ENCODE measurements around the gene CD22. TPM values are rescaled to one million over a fixed set of nuclear protein-coding genes. Genes with fewer than 3 reads are reported as not detected.

CD22 gene
- total and polyA plus RNA-seq, 2 donors (not counting 3 experiments of a cell fraction or from before 2014, with no cell fraction given) = not detected

DNA sequence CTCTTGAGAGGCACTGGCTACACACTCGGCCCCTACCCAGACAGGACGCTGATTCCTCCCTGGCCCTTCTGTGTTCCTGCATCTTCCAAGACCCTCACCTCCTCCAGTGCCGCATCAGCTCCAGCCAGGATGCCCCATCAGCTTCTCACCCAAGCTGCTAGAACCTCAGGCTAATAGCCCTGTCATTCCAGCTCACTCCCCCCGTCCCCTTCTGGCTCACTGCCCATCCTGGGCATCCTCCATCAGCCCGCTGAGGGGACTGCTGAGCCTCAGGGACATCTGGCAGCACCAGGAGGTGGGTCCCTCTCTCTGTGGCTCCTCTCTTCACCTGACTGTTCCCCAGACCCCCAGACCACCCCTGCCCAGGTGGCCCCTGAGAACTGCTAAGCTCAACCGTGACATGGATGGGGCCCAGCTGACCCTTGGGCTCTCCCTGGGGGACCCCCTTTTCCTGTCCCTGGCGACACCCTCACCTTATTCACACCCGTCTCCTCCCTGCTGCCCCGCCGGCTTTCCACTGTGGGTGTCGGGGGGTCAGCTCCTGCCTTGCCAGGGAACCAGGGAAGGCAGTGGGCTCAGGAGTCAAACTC is 34.1 kb downstream of the CD22 start:
- no peak overlapping the region for H2AFZ ChIP-seq (ENCODE audit: low read depth, low read length)
- dilution Hi-C loops (cut with MboI; ENCODE audit: extremely low pct_ligation_motif_present, low sequenced_read_pairs) = no loop called here
- no peaks in the 10 kb centered on the region for H4K20me1 ChIP-seq (replicated peaks; ENCODE audit: control insufficient read depth, extremely low read depth, insufficient read depth, low read length)
- no peaks in the 10 kb centered on the region for H3K79me2 ChIP-seq (ENCODE audit: control insufficient read depth, insufficient read depth, low read length)
- no peaks in the 10 kb centered on the region for H3K36me3 ChIP-seq (ENCODE audit: control insufficient read depth in 2 of 2, extremely low read depth in 1 of 2, insufficient read depth in 2 of 2, low read length in 2 of 2)
- H3K9me1 ChIP-seq (replicated peaks; ENCODE audit: control insufficient read depth, extremely low read depth, insufficient read depth, low read length) = no peaks in the 10 kb centered on the region
- no peak overlapping the region for H3K4me2 ChIP-seq (ENCODE audit: insufficient read depth, low read length)
- intact Hi-C loops (cut with micrococcal nuclease) = no loop called here
- BruUV-seq (replicated peaks) = no TSS peak
- no peak overlapping the region for H3K4me3 ChIP-seq (replicated peaks in 1 of 3; ENCODE audit: insufficient read depth in 1 of 3, low read depth in 1 of 3, low read length in 3 of 3)
- no peak for DNase-seq (ENCODE audit: low read depth, low spot score)
- no peak overlapping the region for H3K9ac ChIP-seq (replicated peaks; ENCODE audit: extremely low read depth, insufficient read depth, low read length)
- ChIA-PET CTCF (interaction anchor here (0.6 to 1.2 kb wide), 3 partner anchors 8 to 12 kb away, joined by 3 read pairs; no protein-coding TSS in a partner anchor), POLR2A (no interaction called here)
- no peaks in the 10 kb centered on the region for H3K9me3 ChIP-seq (replicated peaks; ENCODE audit: control insufficient read depth, insufficient read depth, low read length)
- H3K4me1 ChIP-seq (ENCODE audit: control insufficient read depth, extremely low read depth, insufficient read depth, low read length) = no peaks in the 10 kb centered on the region
- peaks cover 0 to 2% of the 10 kb centered on the region in 2 experiments for H3K27me3 ChIP-seq (ENCODE audit: control insufficient read depth in 2 of 2, insufficient read depth in 2 of 2, low read length in 2 of 2)
- TF ChIP-seq CTCF (IDR thresholded peaks at IDR 0.05; ENCODE audit: extremely low read depth in 1 of 2, insufficient read depth in 1 of 2, low read depth in 1 of 2, low read length in 2 of 2) (no peak), MYC (IDR thresholded peaks at IDR 0.05; ENCODE audit: low read depth, low read length) (no peak), FOS (IDR thresholded peaks at IDR 0.05; ENCODE audit: borderline replicate concordance, insufficient read depth, low read length) (no peak), GATA2 (IDR thresholded peaks at IDR 0.05; ENCODE audit: insufficient read depth, insufficient read length, low read depth, low read length) (no peak), EZH2 (IDR thresholded peaks at IDR 0.05; ENCODE audit: borderline replicate concordance, low read depth, low read length, severe bottlenecking) (no peak), JUN (IDR thresholded peaks at IDR 0.05; ENCODE audit: borderline replicate concordance, insufficient read depth, insufficient read length, low read depth) (no peak), POLR2A (IDR thresholded peaks at IDR 0.05; ENCODE audit: low read depth, low read length) (no peak), POLR2AphosphoS5 (IDR thresholded peaks at IDR 0.05; ENCODE audit: insufficient read depth, low read depth, low read length) (no peak)
- TF ChIP-seq, protein P1, sequence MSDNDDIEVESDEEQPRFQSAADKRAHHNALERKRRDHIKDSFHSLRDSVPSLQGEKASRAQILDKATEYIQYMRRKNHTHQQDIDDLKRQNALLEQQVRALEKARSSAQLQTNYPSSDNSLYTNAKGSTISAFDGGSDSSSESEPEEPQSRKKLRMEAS (IDR thresholded peaks at IDR 0.05; ENCODE audit: insufficient read depth, insufficient read length) = no peak
- FAIRE-seq = no peak
- H3K27ac ChIP-seq (ENCODE audit: insufficient read depth, low read depth, low read length) = no peak overlapping the region
